Testis (tissue), 2 donors: ENCODE measurements around the gene COL13A1.

Source experiments
- CTCF ChIP-seq, 3 experiments: fragments of 450-650 bp in 2 of 3; fragments of 200-600 bp in 1 of 3; sonication (generic) in 1 of 3; IDR thresholded peaks; one replicate each; pipeline ENCODE4 v1.5.1; 2016 to 2019; ENCODE audit warnings: antibody characterized with exemption in 3 of 3, mild to moderate bottlenecking in 2 of 3, moderate library complexity in 1 of 3
- POLR2A ChIP-seq: fragments of 450-650 bp; IDR thresholded peaks from one replicate; pipeline ENCODE4 v1.6.1; 2017; ENCODE audit warnings: antibody characterized with exemption, mild to moderate bottlenecking, moderate library complexity

GRCh38 chr10:69899727-69900595, 98.3 kb downstream of the COL13A1 start:
- TF ChIP-seq CTCF (IDR thresholded peaks at IDR 0.05) (no peak), POLR2A (no peak)
